C1 segment of cervical spinal cord (tissue), 14 donors: ENCODE measurements around the gene DST.

ENCODE experiments used
- DNase-seq, 14 donors: peaks; one replicate each; lab custom pipeline; 2025; lab: John Stamatoyannopoulos, UW

Gene DST

GRCh38 chr6:56435754-56436153 is 206.9 kb downstream of the DST start:
- no peak for DNase-seq

- DNase-seq, result no peak
Observed at GRCh38 chr6:56435326-56435725, 207.4 kb downstream of the DST start.

GRCh38 chr6:56434606-56435005 is 208.1 kb downstream of the DST start:
- no peak for DNase-seq

- DNase-seq, result no peak
Observed at GRCh38 chr6:56433119-56433518, 209.6 kb downstream of the DST start.

- DNase-seq, result no peak
Observed at GRCh38 chr6:56432194-56432593, 210.5 kb downstream of the DST start.

GRCh38 chr6:56430629-56431600 is 211.8 kb downstream of the DST start:
- DNase-seq, result no peak

- DNase-seq, result no peak
Observed at GRCh38 chr6:56424542-56425083, 218.1 kb downstream of the DST start.

- no peak for DNase-seq
Observed at GRCh38 chr6:56424064-56424463, 218.6 kb downstream of the DST start.

GRCh38 chr6:56420296-56420695 is 222.4 kb downstream of the DST start:
- no peak for DNase-seq

- DNase-seq, result no peak
Observed at GRCh38 chr6:56419191-56419590, 223.5 kb downstream of the DST start.

GRCh38 chr6:56417823-56418222 is 224.9 kb downstream of the DST start:
- no peak for DNase-seq

- no peak for DNase-seq
Observed at GRCh38 chr6:56416247-56416646, 226.4 kb downstream of the DST start.

GRCh38 chr6:56408976-56409375 is 233.7 kb downstream of the DST start:
- DNase-seq, result no peak
